Calu3 (cell line): ENCODE data around the gene LETMD1. TPM values are rescaled to one million over a fixed set of nuclear protein-coding genes. Genes with fewer than 3 reads are reported as not detected.

Experiments
- BruUV-seq: library from RNA; stranded (reverse); fragments of 400-500 nt; replicated peaks from 2 replicates; lab custom pipeline; 2021; lab: Mats Ljungman, UMichigan
- CTCF ChIA-PET: fragments of 300-600 bp; sonication (Branson Sonifier 250); formaldehyde crosslinking; loops from one replicate; lab custom pipeline; 2022; ENCODE audit warnings: antibody characterized with exemption; lab: Charles Lee
- DNase-seq: peaks from one replicate; pipeline ENCODE4 v3.0.0; 2022
- H3K27ac Mint-ChIP-seq: one replicate; pipeline ENCODE4 v1.8.0; 2022; ENCODE audit warnings: mixed read lengths; ENCODE audit not compliant: unreplicated experiment
- H3K27me3 Mint-ChIP-seq: one replicate; pipeline ENCODE4 v1.8.0; 2022; ENCODE audit warnings: mixed read lengths; ENCODE audit not compliant: unreplicated experiment
- H3K36me3 Mint-ChIP-seq: one replicate; pipeline ENCODE4 v1.8.0; 2022; ENCODE audit warnings: mild to moderate bottlenecking, moderate library complexity, mixed read lengths; ENCODE audit not compliant: insufficient read depth, unreplicated experiment
- H3K4me1 Mint-ChIP-seq: one replicate; pipeline ENCODE4 v1.8.0; 2022; ENCODE audit warnings: mild to moderate bottlenecking, low read depth, mixed read lengths; ENCODE audit not compliant: unreplicated experiment
- H3K4me3 Mint-ChIP-seq: one replicate; pipeline ENCODE4 v1.8.0; 2022; ENCODE audit warnings: mild to moderate bottlenecking, low read depth, moderate library complexity, mixed read lengths; ENCODE audit not compliant: unreplicated experiment
- H3K9me3 Mint-ChIP-seq: one replicate; pipeline ENCODE4 v1.8.0; 2022; ENCODE audit warnings: low read depth, mixed read lengths; ENCODE audit not compliant: unreplicated experiment
- intact Hi-C: fragments of 100-400 bp; cut with micrococcal nuclease; formaldehyde crosslinking; loops from one replicate; pipeline ENCODE4 v1.10.0; 2022; ENCODE audit not compliant: unreplicated experiment
- total RNA-seq: library from RNA; stranded (reverse); gene quantifications from 2 replicates; pipeline ENCODE4 v1.2.3, GENCODE V29; 2022
- TF ChIP-seq, protein P1 (sequence below): fragments of 200-600 bp; IDR thresholded peaks from one replicate; pipeline ENCODE4 v1.8.0; 2022; ENCODE audit warnings: antibody characterized with exemption; ENCODE audit not compliant: unreplicated experiment

Gene LETMD1
- total RNA-seq, 1 experiment from 2014 or later = 41.6 TPM

DNA sequence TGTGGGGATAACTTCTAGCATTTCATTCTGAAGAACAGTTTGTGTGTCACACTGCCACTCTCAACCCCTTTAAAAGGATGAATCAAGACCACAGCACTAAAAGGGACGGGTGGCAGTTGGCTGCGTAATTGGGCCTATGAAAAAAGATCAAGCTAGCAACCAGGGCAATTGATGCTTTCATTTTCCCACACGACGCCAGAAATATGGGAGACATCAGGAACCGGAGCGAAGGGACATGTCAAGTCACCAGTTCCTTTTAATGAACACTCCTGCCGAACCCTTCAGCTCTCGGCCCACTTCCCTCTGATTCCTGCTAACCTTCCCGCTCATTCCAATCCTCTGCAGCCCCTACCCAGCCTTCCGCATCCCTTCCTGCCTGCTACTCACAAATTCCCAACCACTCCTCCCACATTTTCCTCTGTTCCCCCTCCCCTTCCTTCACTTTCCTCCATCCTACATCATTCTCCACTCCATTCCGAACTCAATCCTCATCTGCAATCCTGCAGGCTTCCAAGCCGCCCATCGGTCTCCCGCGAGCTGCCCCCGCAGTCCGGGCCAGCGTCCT is 34.5 kb downstream of the LETMD1 start:
- Mint-ChIP-seq H3K4me1 (peaks cover 13% of the 10 kb centered on the region), H3K27me3 (no peaks in the 10 kb centered on the region), H3K4me3 (peak overlapping the region; percentile 92), H3K27ac (peak overlapping the region; percentile 74), H3K9me3 (no peaks in the 10 kb centered on the region), H3K36me3 (peaks cover 21% of the 10 kb centered on the region)
- no peak for DNase-seq
- CTCF ChIA-PET = no interaction called here
- BruUV-seq = TSS peak; percentile 34
- intact Hi-C loops = no loop called here
- TF ChIP-seq, protein P1, sequence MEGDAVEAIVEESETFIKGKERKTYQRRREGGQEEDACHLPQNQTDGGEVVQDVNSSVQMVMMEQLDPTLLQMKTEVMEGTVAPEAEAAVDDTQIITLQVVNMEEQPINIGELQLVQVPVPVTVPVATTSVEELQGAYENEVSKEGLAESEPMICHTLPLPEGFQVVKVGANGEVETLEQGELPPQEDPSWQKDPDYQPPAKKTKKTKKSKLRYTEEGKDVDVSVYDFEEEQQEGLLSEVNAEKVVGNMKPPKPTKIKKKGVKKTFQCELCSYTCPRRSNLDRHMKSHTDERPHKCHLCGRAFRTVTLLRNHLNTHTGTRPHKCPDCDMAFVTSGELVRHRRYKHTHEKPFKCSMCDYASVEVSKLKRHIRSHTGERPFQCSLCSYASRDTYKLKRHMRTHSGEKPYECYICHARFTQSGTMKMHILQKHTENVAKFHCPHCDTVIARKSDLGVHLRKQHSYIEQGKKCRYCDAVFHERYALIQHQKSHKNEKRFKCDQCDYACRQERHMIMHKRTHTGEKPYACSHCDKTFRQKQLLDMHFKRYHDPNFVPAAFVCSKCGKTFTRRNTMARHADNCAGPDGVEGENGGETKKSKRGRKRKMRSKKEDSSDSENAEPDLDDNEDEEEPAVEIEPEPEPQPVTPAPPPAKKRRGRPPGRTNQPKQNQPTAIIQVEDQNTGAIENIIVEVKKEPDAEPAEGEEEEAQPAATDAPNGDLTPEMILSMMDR = no peak

DNA sequence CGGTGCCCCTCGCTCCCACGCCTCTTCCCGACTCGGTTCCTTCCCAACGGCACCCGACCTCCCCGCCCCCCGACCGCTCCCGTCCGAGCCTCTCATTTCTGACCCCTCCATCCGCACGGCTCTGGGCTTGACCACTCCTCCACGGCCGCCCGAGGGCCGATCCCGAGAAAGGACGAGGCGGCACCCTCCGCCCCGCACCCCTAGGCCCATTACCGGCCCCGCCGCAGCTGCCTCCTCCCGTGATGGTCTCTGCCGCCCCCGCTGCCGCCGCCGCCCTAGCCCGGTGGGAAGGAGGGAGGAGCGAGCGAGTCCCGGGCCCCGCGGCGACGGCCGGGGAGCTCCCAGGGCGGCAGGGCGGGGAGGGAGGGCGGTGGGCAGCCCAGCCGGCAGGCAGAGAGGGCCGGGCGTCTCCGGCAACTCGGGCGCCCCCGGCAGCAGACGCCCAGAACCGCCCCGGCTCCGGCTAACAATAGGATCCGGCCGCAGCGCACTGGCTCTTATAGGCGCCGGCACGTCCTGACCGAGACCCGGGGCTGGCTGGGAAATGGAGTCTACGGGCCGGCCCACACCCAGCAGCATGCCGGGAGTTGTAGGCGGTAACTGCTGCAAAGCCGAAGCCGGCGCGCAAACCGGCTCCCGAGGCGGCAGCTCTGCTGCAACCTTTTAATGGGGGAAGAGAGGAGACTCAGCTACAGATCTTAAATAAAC is 35.2 kb downstream of the LETMD1 start, which contains the start of gene CSRNP2:
Gene CSRNP2 (minus strand): TSS at position 471 of the 708 bp plus-strand sequence. CDS start 7,035 bp downstream, outside the sequence.
- CTCF ChIA-PET = interaction anchor here (0.5 kb wide), 1 partner anchor 14 kb away, joined by 3 read pairs; no protein-coding TSS in a partner anchor
- BruUV-seq = no TSS peak
- TF ChIP-seq, protein P1 = no peak
- peak; percentile 92 for DNase-seq
- peak within 1 kb of the TSS; percentile 92 for H3K4me3 Mint-ChIP-seq
- H3K27me3 Mint-ChIP-seq = no peaks in the 10 kb centered on the region
- H3K9me3 Mint-ChIP-seq = no peaks in the 10 kb centered on the region
- peaks cover 13% of the 10 kb centered on the region for H3K4me1 Mint-ChIP-seq
- H3K27ac Mint-ChIP-seq = peak within 1 kb of the TSS; percentile 74
- intact Hi-C loops = no loop called here
- peaks cover 21% of the 10 kb centered on the region for H3K36me3 Mint-ChIP-seq

DNA sequence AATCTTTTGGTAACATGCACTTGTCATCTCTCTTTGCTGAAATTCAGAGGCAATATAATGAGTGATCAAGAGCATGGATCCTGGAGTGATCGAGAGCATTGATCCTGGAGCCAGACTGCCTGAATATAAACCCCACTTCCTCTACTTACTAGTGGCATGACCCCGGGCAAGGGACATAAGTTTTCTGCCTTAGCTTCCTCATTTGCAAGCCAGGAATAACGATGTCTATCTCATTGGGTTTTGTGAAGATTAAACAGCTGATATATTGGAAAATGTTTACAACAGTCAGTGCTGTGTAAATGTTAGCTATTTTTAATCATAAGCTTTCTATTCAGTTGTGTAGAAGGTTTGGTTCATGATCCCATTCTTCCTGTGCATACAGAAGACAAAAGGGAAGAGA is 37.6 kb downstream of the LETMD1 start:
- CTCF ChIA-PET = interaction anchor here (0.6 kb wide), 1 partner anchor 25 kb away, joined by 3 read pairs; no protein-coding TSS in a partner anchor
- H3K9me3 Mint-ChIP-seq = no peaks in the 10 kb centered on the region
- peaks cover 13% of the 10 kb centered on the region for H3K4me1 Mint-ChIP-seq
- intact Hi-C loops = no loop called here
- H3K27ac Mint-ChIP-seq = no peak overlapping the region
- H3K36me3 Mint-ChIP-seq = peaks cover 25% of the 10 kb centered on the region
- DNase-seq = no peak
- TF ChIP-seq, protein P1 = no peak
- BruUV-seq = no TSS peak
- H3K4me3 Mint-ChIP-seq = no peak overlapping the region
- no peaks in the 10 kb centered on the region for H3K27me3 Mint-ChIP-seq

DNA sequence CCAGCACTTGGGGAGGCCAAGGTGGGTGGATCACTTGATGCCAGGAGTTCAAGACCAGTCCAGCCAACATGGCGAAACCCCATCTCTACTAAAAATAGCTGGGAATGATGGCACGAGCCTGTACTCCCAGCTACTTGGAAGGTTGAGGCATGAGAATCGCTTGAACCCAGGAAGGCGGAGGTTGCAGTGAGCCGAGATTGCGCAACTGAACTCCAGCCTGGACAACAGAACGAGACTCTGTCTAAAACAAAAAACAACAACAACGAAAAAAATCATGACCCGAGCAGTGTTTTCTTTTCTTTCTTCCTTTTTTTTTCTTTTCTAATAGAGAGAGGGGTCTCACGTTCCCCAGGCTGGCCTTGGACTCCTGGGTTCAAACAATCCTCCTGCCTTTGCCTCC is 38.8 kb downstream of the LETMD1 start:
- Mint-ChIP-seq H3K36me3 (peaks cover 28% of the 10 kb centered on the region), H3K27me3 (no peaks in the 10 kb centered on the region), H3K4me3 (no peak overlapping the region), H3K9me3 (no peaks in the 10 kb centered on the region), H3K27ac (no peak overlapping the region), H3K4me1 (peaks cover 6% of the 10 kb centered on the region)
- BruUV-seq = no TSS peak
- no peak for DNase-seq
- intact Hi-C loops = no loop called here
- TF ChIP-seq, protein P1 = no peak
- CTCF ChIA-PET = no interaction called here
